Endometrium (tissue), 2 donors: ENCODE measurements around the gene GPHN.

ENCODE experiments used
- FAIRE-seq: peaks from 2 replicates; lab custom pipeline; 2012; peaks lifted over from hg19 to GRCh38; lab: Jason Lieb, UNC
- donor health status: control.
- donor health status: control.

The GPHN gene

GRCh38 chr14:66507722-66508546, at the start of gene GPHN:
GPHN (plus strand) TSS chr14:66508147.
- FAIRE-seq, result peak; percentile 93

GRCh38 chr14:66459603-66460002, 48.3 kb upstream of the GPHN start:
- no peak for FAIRE-seq

- no peak for FAIRE-seq
Observed at GRCh38 chr14:66464261-66464660, 43.7 kb upstream of the GPHN start.

GRCh38 chr14:66468778-66469367, 39.1 kb upstream of the GPHN start:
- FAIRE-seq, result no peak

GRCh38 chr14:66471584-66471983, 36.4 kb upstream of the GPHN start:
- FAIRE-seq, result no peak

GRCh38 chr14:66472251-66472650, 35.7 kb upstream of the GPHN start:
- FAIRE-seq, result no peak

GRCh38 chr14:66473223-66473622, 34.7 kb upstream of the GPHN start:
- FAIRE-seq, result no peak

GRCh38 chr14:66476964-66477363, 31.0 kb upstream of the GPHN start:
- FAIRE-seq, result no peak

- FAIRE-seq, result no peak
Observed at GRCh38 chr14:66477567-66477966, 30.4 kb upstream of the GPHN start.

GRCh38 chr14:66482873-66483272, 25.1 kb upstream of the GPHN start:
- no peak for FAIRE-seq

GRCh38 chr14:66483322-66483721, 24.6 kb upstream of the GPHN start:
- no peak for FAIRE-seq

GRCh38 chr14:66485029-66485428, 22.9 kb upstream of the GPHN start:
- FAIRE-seq, result no peak

GRCh38 chr14:66485910-66486421, 22.0 kb upstream of the GPHN start, which contains the start of gene CCDC196:
CCDC196 (plus strand) TSS chr14:66486371; CDS start chr14:66486503, 132 bp downstream.
- FAIRE-seq, result no peak

- no peak for FAIRE-seq
Observed at GRCh38 chr14:66487164-66487563, 20.8 kb upstream of the GPHN start.

- no peak for FAIRE-seq
Observed at GRCh38 chr14:66490143-66491111, 17.5 kb upstream of the GPHN start.

GRCh38 chr14:66493750-66494149, 14.2 kb upstream of the GPHN start:
- no peak for FAIRE-seq

GRCh38 chr14:66495218-66496098, 12.5 kb upstream of the GPHN start:
- peak; percentile 96 for FAIRE-seq

GRCh38 chr14:66496188-66496807, 11.6 kb upstream of the GPHN start:
- FAIRE-seq, result no peak

GRCh38 chr14:66496911-66497310, 11.0 kb upstream of the GPHN start:
- no peak for FAIRE-seq

GRCh38 chr14:66498311-66498710, 9.6 kb upstream of the GPHN start:
- FAIRE-seq, result no peak

- no peak for FAIRE-seq
Observed at GRCh38 chr14:66501592-66501991, 6.4 kb upstream of the GPHN start.
